Measurements from ENCODE around the gene TPST1.
"Not testable (repeated sequence)": the region's sequence is repeated elsewhere in the genome, so short reads cannot be mapped to it uniquely, and the experiment has no call there.

The TPST1 gene

DNA sequence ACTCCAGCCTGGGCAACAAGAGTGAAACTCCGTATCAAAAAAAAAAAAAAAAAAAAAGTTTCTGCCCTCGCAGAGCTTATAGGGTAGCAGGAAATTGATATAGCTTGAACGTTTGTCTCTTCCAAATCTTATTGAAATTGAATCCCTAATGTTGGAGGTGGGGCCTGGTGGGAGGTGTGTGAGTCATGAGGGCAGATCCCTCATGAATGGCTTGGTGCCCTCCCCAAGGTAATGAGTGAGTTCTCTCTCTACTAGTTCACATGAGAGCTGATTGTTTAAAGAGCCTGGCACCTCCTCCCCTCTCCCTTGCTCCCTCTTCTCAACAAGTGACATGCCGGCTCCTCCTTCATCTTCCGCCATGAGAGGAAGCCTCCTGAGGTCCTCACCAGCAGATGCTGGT lies 193.7 kb downstream of the TPST1 start:
- not testable (repeated sequence) for DNase-seq

- DNase-seq, result no peak
Measured at GRCh38 chr7:66399566-66399965, 194.4 kb downstream of the TPST1 start.

- DNase-seq, result no peak
Measured at GRCh38 chr7:66400400-66400799, 195.3 kb downstream of the TPST1 start.

DNA sequence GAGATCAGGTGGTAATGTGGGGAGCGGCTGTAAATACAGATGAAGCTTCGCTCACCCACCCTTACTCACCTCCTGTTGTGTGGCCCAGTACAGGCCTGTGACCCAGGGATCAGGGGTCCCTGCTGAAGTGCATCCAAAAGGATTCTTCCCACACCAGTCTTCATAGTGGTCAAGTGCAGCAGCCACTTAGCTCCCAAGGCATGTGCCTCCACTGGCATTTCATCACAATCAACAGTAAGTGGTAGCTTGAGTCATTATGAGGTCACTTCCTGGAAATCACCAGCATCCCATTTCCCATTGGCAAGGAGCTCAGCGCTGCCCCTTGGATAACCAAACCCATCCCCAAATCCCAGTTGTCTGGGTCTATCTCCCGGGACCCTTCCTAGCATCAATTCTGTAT lies 196.0 kb downstream of the TPST1 start:
- not testable (repeated sequence) for DNase-seq

- not testable (repeated sequence) for DNase-seq
Measured at GRCh38 chr7:66401932-66402331, 196.8 kb downstream of the TPST1 start.

GRCh38 chr7:66403564-66403963 lies 198.4 kb downstream of the TPST1 start:
- no peak for DNase-seq

- DNase-seq, result no peak
Measured at GRCh38 chr7:66409493-66409892, 204.4 kb downstream of the TPST1 start.
